Duodenal mucosa (tissue), 2 donors: ENCODE measurements around the gene MDFIC.

Experiments
- H3K27ac ChIP-seq: one replicate; pipeline ENCODE4 v1.7.0; 2013; ENCODE audit warnings: low read depth, low read length
- H3K27me3 ChIP-seq, 2 donors: one replicate each; pipeline ENCODE4 v1.7.0; 2013; ENCODE audit warnings: low read length in 2 of 2, control low read depth in 1 of 2; ENCODE audit not compliant: insufficient read depth in 2 of 2, control insufficient read depth in 1 of 2
- H3K36me3 ChIP-seq, 2 donors: one replicate each; pipeline ENCODE4 v1.7.0; 2013; ENCODE audit warnings: low read length in 2 of 2, control low read depth in 1 of 2; ENCODE audit not compliant: insufficient read depth in 2 of 2, control insufficient read depth in 1 of 2
- H3K4me1 ChIP-seq, 2 donors: one replicate each; pipeline ENCODE4 v1.7.0; 2013; ENCODE audit warnings: low read length in 2 of 2, control low read depth in 1 of 2; ENCODE audit not compliant: insufficient read depth in 2 of 2, control insufficient read depth in 1 of 2
- H3K4me3 ChIP-seq, 2 donors: one replicate each; pipeline ENCODE4 v1.7.0; 2013; ENCODE audit warnings: low read length in 2 of 2, low read depth in 1 of 2
- H3K9ac ChIP-seq, 2 donors: one replicate each; pipeline ENCODE4 v1.7.0; 2013; ENCODE audit warnings: low read length in 2 of 2, low read depth in 1 of 2
- H3K9me3 ChIP-seq, 2 donors: one replicate each; pipeline ENCODE4 v1.7.0; 2013; ENCODE audit warnings: low read length in 2 of 2, control low read depth in 1 of 2; ENCODE audit not compliant: control insufficient read depth in 1 of 2

Gene MDFIC

DNA sequence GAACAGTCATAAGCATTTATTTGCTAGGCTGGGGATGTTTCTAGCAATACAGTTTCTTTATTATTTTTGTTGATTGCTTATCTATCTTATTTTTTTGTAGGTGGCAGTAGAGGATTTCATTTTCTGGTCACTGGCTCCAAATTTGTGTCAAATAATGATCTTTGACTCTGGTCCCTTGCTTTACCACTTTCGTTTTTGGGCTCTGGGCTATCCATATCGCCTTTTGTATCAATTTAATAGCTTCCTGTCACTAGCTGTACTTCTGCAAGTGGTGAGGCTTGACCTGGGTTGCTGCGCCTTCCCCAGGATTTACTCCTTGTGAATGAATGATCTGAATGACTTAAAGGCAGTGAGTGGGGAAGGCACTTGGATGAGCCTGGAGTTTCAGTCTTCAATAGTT, 48.4 kb downstream of the MDFIC start:
- Histone ChIP-seq H3K27me3 (no peaks in the 10 kb centered on the region), H3K9me3 (no peaks in the 10 kb centered on the region), H3K27ac (no peak overlapping the region), H3K4me1 (no peaks in the 10 kb centered on the region), H3K36me3 (no peaks in the 10 kb centered on the region), H3K9ac (no peak overlapping the region), H3K4me3 (no peak overlapping the region)

DNA sequence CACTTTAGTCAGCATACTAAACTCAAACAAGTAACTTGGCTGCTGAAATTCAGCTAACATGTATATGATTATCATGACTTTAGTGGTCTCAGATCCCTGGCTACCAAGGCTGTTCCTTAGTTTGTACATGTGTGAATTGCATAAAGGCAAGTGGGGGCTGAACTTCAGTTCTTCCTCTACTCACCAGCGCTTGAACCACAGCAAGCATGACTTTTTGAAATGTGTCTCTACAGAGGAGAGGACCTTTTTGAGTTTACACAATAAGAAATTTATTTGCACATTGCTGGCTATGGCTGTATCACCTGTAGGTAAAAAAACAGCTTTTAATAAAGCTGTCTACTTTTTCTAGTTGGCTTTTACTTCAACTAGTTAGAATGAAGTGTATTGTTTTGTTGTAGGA, 48.8 kb downstream of the MDFIC start:
- no peak overlapping the region for H3K4me3 ChIP-seq
- H3K27ac ChIP-seq: no peak overlapping the region
- H3K9me3 ChIP-seq: no peaks in the 10 kb centered on the region
- H3K4me1 ChIP-seq: no peaks in the 10 kb centered on the region
- H3K27me3 ChIP-seq: no peaks in the 10 kb centered on the region
- no peak overlapping the region for H3K9ac ChIP-seq
- no peaks in the 10 kb centered on the region for H3K36me3 ChIP-seq

DNA sequence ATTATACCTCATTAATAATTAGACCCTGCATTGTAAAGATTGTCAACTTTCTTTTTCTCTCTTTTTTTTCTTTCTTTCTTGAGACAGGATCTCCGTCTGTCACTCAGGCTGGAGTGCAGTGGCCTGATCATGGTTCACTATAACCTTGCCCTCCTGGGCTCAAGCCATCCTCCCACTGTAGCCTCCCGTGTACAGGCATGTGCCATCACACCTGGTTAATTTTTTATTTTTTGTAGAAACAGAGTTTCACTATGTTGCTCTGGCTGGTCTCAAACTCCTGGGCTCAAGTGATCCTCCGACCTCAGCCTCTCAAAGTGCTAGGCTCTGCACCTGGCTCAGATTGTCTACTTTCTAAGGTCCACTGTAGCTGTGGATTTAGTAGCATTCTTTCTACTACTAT, 50.7 kb downstream of the MDFIC start:
- Histone ChIP-seq H3K4me3 (no peak overlapping the region), H3K9ac (no peak overlapping the region), H3K27me3 (no peaks in the 10 kb centered on the region), H3K9me3 (no peaks in the 10 kb centered on the region), H3K27ac (no peak overlapping the region), H3K36me3 (no peaks in the 10 kb centered on the region), H3K4me1 (no peaks in the 10 kb centered on the region)

DNA sequence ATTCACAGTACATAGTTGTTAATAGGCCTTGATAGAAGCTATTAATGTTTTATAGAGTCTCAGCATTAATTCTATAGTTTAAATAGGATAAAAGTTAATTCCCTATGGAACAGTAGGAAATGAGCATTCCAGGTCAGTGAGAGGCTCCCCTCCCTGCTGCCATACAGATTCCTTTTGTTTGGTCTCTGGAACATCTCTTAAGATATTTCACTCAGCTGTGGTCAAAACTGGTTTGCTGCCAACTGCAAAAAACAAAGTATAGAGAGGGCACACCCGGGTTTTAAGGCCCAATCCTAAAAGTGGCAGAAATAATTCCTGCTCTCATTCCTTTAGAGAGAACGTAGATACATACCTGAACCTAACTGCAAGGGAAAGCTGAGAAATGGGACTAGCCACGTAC, 51.3 kb downstream of the MDFIC start:
- Histone ChIP-seq H3K27me3 (no peaks in the 10 kb centered on the region), H3K9me3 (no peaks in the 10 kb centered on the region), H3K9ac (no peak overlapping the region), H3K27ac (no peak overlapping the region), H3K36me3 (no peaks in the 10 kb centered on the region), H3K4me3 (no peak overlapping the region), H3K4me1 (no peaks in the 10 kb centered on the region)

DNA sequence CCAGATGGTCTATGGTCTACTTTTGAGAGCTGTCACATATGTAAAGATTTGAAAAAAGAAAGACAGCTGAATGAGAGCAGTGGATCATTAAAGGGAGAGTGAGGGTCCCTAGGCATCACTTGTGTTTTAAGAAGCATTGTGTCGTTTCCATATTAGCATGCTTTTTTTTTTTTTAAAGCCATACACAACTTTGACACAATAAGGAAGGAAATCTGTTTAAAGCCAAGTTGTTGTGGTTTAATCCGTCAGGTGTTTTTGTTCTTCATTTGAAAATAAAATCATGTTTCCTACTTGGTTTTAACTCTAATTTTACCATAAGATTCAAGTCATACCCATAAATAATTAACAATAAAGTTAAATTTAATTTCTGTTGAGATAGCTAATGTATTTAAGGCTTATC, 53.5 kb downstream of the MDFIC start:
- H3K27me3 ChIP-seq: no peaks in the 10 kb centered on the region
- H3K9me3 ChIP-seq: no peaks in the 10 kb centered on the region
- H3K4me3 ChIP-seq: no peak overlapping the region
- no peak overlapping the region for H3K27ac ChIP-seq
- H3K36me3 ChIP-seq: no peaks in the 10 kb centered on the region
- no peaks in the 10 kb centered on the region for H3K4me1 ChIP-seq
- no peak overlapping the region for H3K9ac ChIP-seq

DNA sequence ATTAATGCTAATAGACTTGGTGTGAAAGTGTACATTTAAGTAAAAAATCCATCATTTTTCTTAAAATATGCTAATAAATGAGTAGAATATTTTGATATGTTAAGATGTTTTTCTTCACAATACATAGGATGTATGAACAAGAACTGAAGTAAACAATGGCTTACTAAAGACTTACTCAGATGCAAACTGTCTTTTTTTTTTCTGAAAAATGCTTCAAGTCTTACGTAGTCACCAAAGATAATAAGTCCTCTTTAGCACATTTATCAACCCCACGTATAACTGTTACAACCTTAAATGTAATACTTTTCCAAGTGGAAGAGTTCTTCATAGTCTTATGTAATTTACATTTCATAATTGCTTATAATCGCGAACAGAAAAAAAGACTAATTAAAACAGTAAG, 54.8 kb downstream of the MDFIC start:
- Histone ChIP-seq H3K36me3 (no peaks in the 10 kb centered on the region), H3K9me3 (no peaks in the 10 kb centered on the region), H3K27ac (no peak overlapping the region), H3K9ac (no peak overlapping the region), H3K4me3 (no peak overlapping the region), H3K27me3 (no peaks in the 10 kb centered on the region), H3K4me1 (no peaks in the 10 kb centered on the region)

DNA sequence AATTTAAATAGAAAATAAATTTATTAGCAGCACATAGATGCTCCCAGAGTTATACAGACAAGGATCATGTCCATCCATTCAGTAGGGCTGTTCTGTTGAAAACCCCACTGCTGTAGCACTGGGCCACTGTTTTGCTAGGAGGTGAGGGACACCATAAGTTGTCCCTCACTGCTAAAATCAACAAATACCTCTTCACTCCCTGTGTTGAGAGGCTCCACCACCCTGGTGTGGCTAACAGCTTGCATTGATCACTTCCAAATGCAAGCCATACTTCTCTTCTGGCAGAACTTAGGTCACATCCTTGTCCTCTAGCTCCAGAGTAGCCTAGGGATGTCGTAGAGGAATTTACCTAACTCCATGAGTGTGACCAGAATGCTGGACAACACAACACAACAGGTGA, 55.4 kb downstream of the MDFIC start:
- H3K27me3 ChIP-seq: no peaks in the 10 kb centered on the region
- H3K9me3 ChIP-seq: no peaks in the 10 kb centered on the region
- H3K9ac ChIP-seq: no peak overlapping the region
- no peaks in the 10 kb centered on the region for H3K4me1 ChIP-seq
- H3K27ac ChIP-seq: no peak overlapping the region
- H3K4me3 ChIP-seq: no peak overlapping the region
- H3K36me3 ChIP-seq: no peaks in the 10 kb centered on the region

DNA sequence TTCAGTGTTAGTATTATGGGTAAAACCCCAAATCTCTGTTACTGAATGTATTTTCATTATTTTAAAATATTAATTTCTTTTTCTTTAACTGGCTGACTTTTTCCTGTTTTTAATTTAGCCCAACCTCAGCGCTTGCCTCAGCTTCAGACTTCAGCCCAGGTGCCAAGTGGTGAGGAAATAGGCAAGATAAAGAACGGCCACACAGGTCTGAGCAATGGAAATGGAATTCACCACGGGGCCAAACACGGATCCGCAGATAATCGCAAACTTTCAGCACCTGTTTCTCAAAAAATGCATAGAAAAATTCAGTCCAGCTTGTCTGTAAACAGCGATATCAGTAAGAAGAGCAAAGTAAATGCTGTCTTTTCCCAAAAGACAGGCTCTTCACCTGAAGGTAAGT, 57.5 kb downstream of the MDFIC start:
- Histone ChIP-seq H3K27ac (no peak overlapping the region), H3K9me3 (no peaks in the 10 kb centered on the region), H3K4me1 (no peaks in the 10 kb centered on the region), H3K27me3 (no peaks in the 10 kb centered on the region), H3K4me3 (no peak overlapping the region), H3K36me3 (no peaks in the 10 kb centered on the region), H3K9ac (no peak overlapping the region)

DNA sequence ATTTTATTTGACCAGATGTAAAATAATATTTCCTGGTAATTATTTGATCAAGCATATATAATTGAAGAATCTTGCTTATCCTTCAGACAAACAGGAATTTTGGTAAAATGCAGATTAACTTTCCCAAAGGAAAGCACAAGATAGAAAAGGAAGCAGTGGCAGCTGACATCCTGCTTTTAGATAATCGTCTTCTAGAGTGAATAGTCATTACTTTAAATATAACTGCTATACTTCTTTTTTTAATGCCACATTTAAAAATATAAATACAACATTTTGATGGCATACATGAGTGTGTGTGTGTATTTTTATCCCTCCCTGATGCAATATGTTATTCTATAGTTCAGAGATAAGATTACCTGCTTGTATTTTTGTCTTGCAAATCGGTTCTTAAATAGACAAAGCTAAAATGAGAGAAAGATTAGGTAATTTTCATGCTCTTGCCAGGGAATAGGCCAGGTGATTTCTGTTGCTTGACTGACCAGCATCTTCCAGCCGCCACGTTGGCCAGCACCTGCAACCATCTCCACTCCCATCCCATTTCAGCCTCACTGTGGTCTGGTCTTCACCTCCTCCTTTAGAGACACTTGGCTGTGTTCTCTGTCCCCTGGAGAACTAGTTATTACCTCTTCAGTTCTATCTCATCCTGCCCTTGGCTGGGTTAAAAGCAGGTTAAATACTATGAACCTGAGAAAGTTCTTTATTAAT, 58.1 kb downstream of the MDFIC start:
- H3K9ac ChIP-seq: no peak overlapping the region
- no peaks in the 10 kb centered on the region for H3K36me3 ChIP-seq
- no peaks in the 10 kb centered on the region for H3K27me3 ChIP-seq
- H3K4me3 ChIP-seq: no peak overlapping the region
- H3K27ac ChIP-seq: no peak overlapping the region
- H3K9me3 ChIP-seq: no peaks in the 10 kb centered on the region
- H3K4me1 ChIP-seq: no peaks in the 10 kb centered on the region

DNA sequence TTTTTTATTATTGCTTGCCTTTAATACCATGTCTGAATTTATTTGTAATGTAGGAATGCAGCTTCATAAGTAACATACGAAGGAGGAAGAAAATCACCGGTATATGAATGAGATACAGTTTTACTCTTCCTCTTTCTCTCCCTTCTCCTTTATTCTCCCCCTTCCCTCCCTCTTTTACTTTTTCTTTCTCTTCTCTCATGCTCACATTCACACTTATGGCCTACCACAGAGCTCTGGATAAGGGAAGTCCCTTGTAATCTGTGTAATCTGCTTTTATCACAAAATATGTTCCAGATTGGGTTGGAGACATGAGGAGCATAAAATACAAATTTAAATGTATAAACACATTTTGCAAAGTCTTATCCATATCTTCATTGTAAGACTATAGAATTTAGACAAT, 59.4 kb downstream of the MDFIC start:
- Histone ChIP-seq H3K9ac (no peak overlapping the region), H3K4me3 (no peak overlapping the region), H3K27me3 (no peaks in the 10 kb centered on the region), H3K27ac (no peak overlapping the region), H3K9me3 (no peaks in the 10 kb centered on the region), H3K4me1 (no peaks in the 10 kb centered on the region), H3K36me3 (no peaks in the 10 kb centered on the region)
